Esophagus muscularis mucosa (tissue), 4 donors: ENCODE results near the gene TMEM144. TPM values are rescaled to one million over a fixed set of nuclear protein-coding genes. Genes with fewer than 3 reads are reported as not detected.

Experiments used
- DNase-seq: peaks from one replicate; pipeline ENCODE4 v3.0.0-alpha.2; 2017; ENCODE audit errors: extremely low spot score
- H3K27ac ChIP-seq, 4 donors: fragments of 200-600 bp; sonication (generic); replicated peaks in 1 of 4; 1 replicate in 3 of 4; 2 replicates in 1 of 4; pipeline ENCODE4 v1.5.1; 2016 to 2019; ENCODE audit warnings: mild to moderate bottlenecking in 1 of 4
- H3K27me3 ChIP-seq, 4 donors: fragments of 200-600 bp; sonication (generic); one replicate each; pipeline versions ENCODE4 v1.5.1 to v1.6.0; 2016 to 2019
- H3K36me3 ChIP-seq, 4 donors: fragments of 200-600 bp; sonication (generic); one replicate each; pipeline ENCODE4 v1.5.1; 2016 to 2019
- H3K4me1 ChIP-seq, 4 donors: fragments of 200-600 bp; sonication (generic); one replicate each; pipeline ENCODE4 v1.5.1; 2016 to 2019
- H3K4me3 ChIP-seq, 4 donors: fragments of 200-600 bp; sonication (generic); 1 replicate in 2 of 4; 2 replicates in 2 of 4; pipeline ENCODE4 v1.5.1; 2016 to 2019; ENCODE audit warnings: mild to moderate bottlenecking in 4 of 4, moderate library complexity in 1 of 4
- H3K9me3 ChIP-seq, 4 donors: fragments of 200-600 bp; sonication (generic); 1 replicate in 3 of 4; 2 replicates in 1 of 4; pipeline ENCODE4 v1.5.1; 2016 to 2019
- EP300 ChIP-seq: sonication (generic); formaldehyde crosslinking; IDR thresholded peaks from one replicate; pipeline ENCODE4 v1.6.1; 2017; ENCODE audit warnings: antibody characterized with exemption
- POLR2A ChIP-seq: fragments of 450-650 bp; IDR thresholded peaks from one replicate; pipeline ENCODE4 v1.6.1; 2017; ENCODE audit warnings: antibody characterized with exemption, moderate library complexity, mild to moderate bottlenecking, low read depth
- POLR2AphosphoS5 ChIP-seq, 2 donors: sonication (generic); formaldehyde crosslinking; IDR thresholded peaks; one replicate each; pipeline ENCODE4 v1.6.1; 2017; ENCODE audit warnings: antibody characterized with exemption in 2 of 2
- WGBS: methylation state at CpG from one replicate; pipeline ENCODE4 v1.1.5; 2018; 5-methylcytosine and 5-hydroxymethylcytosine counted together
- intact Hi-C: fragments of 100-400 bp; cut with DNase I; formaldehyde crosslinking; loops from one replicate; pipeline ENCODE4 v1.15.1; 2023
- total RNA-seq, 4 donors: library from RNA; depleted of rRNA; stranded (reverse); fragments of >200 nt; gene quantifications; one replicate each; pipeline versions ENCODE4 v1.1.0 to v1.2.1, GENCODE V29; 2016
- TF ChIP-seq, protein P1 (sequence below), 3 experiments: fragments of 200-600 bp in 2 of 3; fragments of 450-650 bp in 1 of 3; sonication (generic) in 2 of 3; IDR thresholded peaks; one replicate each; pipeline ENCODE4 v1.5.1; 2017 to 2019; ENCODE audit warnings: antibody characterized with exemption in 3 of 3, mild to moderate bottlenecking in 2 of 3, moderate library complexity in 1 of 3

Gene TMEM144
- total RNA-seq, 4 donors from 2014 or later: 1.3 to 3.3 (median 2.7) TPM

DNA sequence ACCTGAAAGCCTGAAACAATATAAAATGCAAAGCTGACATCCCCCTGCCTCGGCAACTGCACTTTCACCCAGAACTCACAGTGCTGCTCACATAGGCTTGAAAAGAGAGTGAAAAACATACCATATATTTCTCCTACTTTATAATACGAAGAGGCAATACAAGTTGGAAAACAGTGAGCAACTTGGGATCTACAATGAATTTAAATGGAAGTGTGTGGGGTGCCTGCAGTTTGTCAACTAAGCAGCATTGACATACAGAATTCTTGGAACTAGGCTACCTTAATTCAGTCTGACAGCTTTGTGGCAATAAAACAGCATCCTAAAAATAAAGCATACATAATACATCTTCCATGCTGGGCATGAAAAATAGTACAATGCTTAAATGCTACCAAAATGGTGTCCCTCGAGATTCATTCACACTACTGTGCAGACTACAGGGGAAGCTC is 45.5 kb upstream of the TMEM144 start:
- H3K4me1 ChIP-seq: peaks cover 23 to 63% (median 45%) of the 10 kb centered on the region in 4 donors
- intact Hi-C loops: no loop called here

GRCh38 chr4:158166701-158167100 is 43.6 kb upstream of the TMEM144 start:
- WGBS: 62% methylated on average over 2 of the region's 2 CpGs
- Histone ChIP-seq H3K4me3 (peak overlapping the region; percentile 52 to 56 (median 54)), H3K27me3 (no peaks in the 10 kb centered on the region), H3K4me1 (peaks cover 16 to 66% (median 45%) of the 10 kb centered on the region in 4 donors), H3K9me3 (no peaks in the 10 kb centered on the region), H3K36me3 (no peaks in the 10 kb centered on the region), H3K27ac (peak overlapping the region; percentile 20 to 73 (median 32))
- DNase-seq: no peak
- TF ChIP-seq POLR2A (no peak), POLR2AphosphoS5 (IDR thresholded peaks at IDR 0.05) (no peak), EP300 (no peak)
- TF ChIP-seq, protein P1, sequence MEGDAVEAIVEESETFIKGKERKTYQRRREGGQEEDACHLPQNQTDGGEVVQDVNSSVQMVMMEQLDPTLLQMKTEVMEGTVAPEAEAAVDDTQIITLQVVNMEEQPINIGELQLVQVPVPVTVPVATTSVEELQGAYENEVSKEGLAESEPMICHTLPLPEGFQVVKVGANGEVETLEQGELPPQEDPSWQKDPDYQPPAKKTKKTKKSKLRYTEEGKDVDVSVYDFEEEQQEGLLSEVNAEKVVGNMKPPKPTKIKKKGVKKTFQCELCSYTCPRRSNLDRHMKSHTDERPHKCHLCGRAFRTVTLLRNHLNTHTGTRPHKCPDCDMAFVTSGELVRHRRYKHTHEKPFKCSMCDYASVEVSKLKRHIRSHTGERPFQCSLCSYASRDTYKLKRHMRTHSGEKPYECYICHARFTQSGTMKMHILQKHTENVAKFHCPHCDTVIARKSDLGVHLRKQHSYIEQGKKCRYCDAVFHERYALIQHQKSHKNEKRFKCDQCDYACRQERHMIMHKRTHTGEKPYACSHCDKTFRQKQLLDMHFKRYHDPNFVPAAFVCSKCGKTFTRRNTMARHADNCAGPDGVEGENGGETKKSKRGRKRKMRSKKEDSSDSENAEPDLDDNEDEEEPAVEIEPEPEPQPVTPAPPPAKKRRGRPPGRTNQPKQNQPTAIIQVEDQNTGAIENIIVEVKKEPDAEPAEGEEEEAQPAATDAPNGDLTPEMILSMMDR (IDR thresholded peaks at IDR 0.05): no peak
- intact Hi-C loops: no loop called here

More for the DNA sequence above, 45.5 kb upstream of the TMEM144 start:
- 32% methylated on average over 3 of the region's 3 CpGs for WGBS
- H3K27ac ChIP-seq: peak overlapping the region in 2 of 4 donors; percentile 49 to 73
- no peak for TF ChIP-seq POLR2AphosphoS5 (IDR thresholded peaks at IDR 0.05)
- TF ChIP-seq POLR2A: no peak
- TF ChIP-seq EP300: no peak
- TF ChIP-seq, protein P1 (IDR thresholded peaks at IDR 0.05): no peak
- DNase-seq: no peak
- no peaks in the 10 kb centered on the region for H3K9me3 ChIP-seq
- H3K36me3 ChIP-seq: no peaks in the 10 kb centered on the region
- H3K27me3 ChIP-seq: no peaks in the 10 kb centered on the region
- peak overlapping the region; percentile 2 to 30 (median 14) for H3K4me3 ChIP-seq

GRCh38 chr4:158168606-158169005 is 41.7 kb upstream of the TMEM144 start:
- Histone ChIP-seq H3K36me3 (no peaks in the 10 kb centered on the region), H3K9me3 (no peaks in the 10 kb centered on the region), H3K4me1 (peaks cover 13 to 64% (median 54%) of the 10 kb centered on the region in 4 donors), H3K27me3 (no peaks in the 10 kb centered on the region), H3K4me3 (peak overlapping the region; percentile 52 to 56 (median 54)), H3K27ac (peak overlapping the region; percentile 73 to 79 (median 76))
- 83% methylated on average over 5 of the region's 5 CpGs for WGBS
- TF ChIP-seq EP300 (no peak), POLR2AphosphoS5 (IDR thresholded peaks at IDR 0.05) (no peak), POLR2A (no peak)
- TF ChIP-seq, protein P1 (IDR thresholded peaks at IDR 0.05): no peak
- DNase-seq: no peak
- intact Hi-C loops: no loop called here

- Histone ChIP-seq H3K36me3 (no peaks in the 10 kb centered on the region), H3K4me3 (peak overlapping the region; percentile 52 to 56 (median 54)), H3K27ac (peak overlapping the region; percentile 73 to 79 (median 76)), H3K27me3 (no peaks in the 10 kb centered on the region), H3K9me3 (no peaks in the 10 kb centered on the region), H3K4me1 (peaks cover 22 to 61% (median 56%) of the 10 kb centered on the region in 4 donors)
- no peak for DNase-seq
- no peak for TF ChIP-seq POLR2A
- no peak for TF ChIP-seq POLR2AphosphoS5 (IDR thresholded peaks at IDR 0.05)
- TF ChIP-seq, protein P1 (IDR thresholded peaks at IDR 0.05): no peak
- no peak for TF ChIP-seq EP300
- intact Hi-C loops: no loop called here
- WGBS: 23% methylated on average over 3 of the region's 3 CpGs
Measured at GRCh38 chr4:158169506-158169905, 40.8 kb upstream of the TMEM144 start.
